Measurements from ENCODE around the gene P2RX2. TPM values are rescaled to one million over a fixed set of nuclear protein-coding genes. Genes with fewer than 3 reads are reported as not detected.

Gene P2RX2
- total and polyA plus RNA-seq, 2 experiments from 2014 or later, result 1.1 to 1.7 TPM

DNA sequence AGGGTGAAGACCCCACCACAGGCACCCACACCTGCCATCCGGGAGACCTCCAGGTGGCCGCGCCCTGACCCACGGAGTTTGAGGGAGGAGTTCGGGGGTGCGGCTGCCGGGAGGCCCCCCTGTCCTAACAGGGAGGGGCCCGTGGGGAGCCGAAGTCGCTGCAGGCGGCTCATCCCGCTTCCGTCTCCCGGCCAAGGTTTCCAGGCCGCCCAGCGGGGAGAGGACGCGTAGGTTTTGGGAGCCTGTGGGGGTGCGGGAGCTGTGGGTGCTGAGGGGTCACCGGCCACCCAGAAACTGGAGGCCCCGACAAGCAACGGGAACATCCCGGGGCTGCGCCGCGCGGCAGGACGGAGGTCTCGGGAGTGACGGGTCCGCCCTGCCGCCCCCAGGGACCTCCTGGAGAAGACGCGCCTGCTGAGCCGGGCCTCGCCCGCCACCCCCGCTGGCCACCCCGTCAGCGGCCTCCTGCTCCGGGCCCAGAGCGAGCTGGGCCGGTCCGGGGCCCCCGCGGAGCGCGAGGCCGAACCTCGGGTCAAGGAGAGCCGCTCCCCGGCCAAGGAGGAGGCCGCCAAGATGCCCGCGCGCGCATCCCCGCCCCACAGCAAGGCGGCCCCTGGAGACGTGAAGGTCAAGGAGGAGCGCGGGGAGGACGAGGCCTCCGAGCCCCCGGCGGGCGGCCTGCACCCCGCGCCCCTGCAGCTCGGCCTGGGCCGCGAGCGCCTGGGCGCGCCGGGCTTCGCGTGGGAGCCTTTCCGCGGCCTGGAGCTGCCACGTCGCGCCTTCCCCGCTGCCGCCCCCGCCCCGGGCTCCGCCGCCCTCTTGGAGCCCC is 35.8 kb upstream of the P2RX2 start:
- H3K4me3 Mint-ChIP-seq, result peak overlapping the region; percentile 52; the same call in 2 of the 3 replicates
- TF ChIP-seq JUNB (IDR thresholded peaks at IDR 0.05; ENCODE audit: unreplicated experiment) (no peak), ZNF114 (CRISPR knock-in tag; IDR thresholded peaks at IDR 0.05) (no peak), NANOG (IDR thresholded peaks at IDR 0.05; ENCODE audit: borderline replicate concordance) (no peak), POLR2AphosphoS5 (IDR thresholded peaks at IDR 0.05; ENCODE audit: low read depth) (no peak; the same call in 1 of the 2 replicates), EZH2 (IDR thresholded peaks at IDR 0.05; ENCODE audit: low read depth, unreplicated experiment) (no peak), ZNF331 (CRISPR knock-in tag; IDR thresholded peaks at IDR 0.05; ENCODE audit: low read depth) (no peak), CREB1 (CRISPR knock-in tag; IDR thresholded peaks at IDR 0.05; ENCODE audit: low read depth) (no peak), EZH2phosphoT487 (IDR thresholded peaks at IDR 0.05; ENCODE audit: unreplicated experiment) (no peak), STAT1 (IDR thresholded peaks at IDR 0.05; ENCODE audit: unreplicated experiment) (no peak)
- TF ChIP-seq, protein P1, sequence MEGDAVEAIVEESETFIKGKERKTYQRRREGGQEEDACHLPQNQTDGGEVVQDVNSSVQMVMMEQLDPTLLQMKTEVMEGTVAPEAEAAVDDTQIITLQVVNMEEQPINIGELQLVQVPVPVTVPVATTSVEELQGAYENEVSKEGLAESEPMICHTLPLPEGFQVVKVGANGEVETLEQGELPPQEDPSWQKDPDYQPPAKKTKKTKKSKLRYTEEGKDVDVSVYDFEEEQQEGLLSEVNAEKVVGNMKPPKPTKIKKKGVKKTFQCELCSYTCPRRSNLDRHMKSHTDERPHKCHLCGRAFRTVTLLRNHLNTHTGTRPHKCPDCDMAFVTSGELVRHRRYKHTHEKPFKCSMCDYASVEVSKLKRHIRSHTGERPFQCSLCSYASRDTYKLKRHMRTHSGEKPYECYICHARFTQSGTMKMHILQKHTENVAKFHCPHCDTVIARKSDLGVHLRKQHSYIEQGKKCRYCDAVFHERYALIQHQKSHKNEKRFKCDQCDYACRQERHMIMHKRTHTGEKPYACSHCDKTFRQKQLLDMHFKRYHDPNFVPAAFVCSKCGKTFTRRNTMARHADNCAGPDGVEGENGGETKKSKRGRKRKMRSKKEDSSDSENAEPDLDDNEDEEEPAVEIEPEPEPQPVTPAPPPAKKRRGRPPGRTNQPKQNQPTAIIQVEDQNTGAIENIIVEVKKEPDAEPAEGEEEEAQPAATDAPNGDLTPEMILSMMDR (conservative IDR thresholded peaks at IDR 0.05; ENCODE audit: low read depth in 2 of 2), result no peak
- TF ChIP-seq, protein P2, sequence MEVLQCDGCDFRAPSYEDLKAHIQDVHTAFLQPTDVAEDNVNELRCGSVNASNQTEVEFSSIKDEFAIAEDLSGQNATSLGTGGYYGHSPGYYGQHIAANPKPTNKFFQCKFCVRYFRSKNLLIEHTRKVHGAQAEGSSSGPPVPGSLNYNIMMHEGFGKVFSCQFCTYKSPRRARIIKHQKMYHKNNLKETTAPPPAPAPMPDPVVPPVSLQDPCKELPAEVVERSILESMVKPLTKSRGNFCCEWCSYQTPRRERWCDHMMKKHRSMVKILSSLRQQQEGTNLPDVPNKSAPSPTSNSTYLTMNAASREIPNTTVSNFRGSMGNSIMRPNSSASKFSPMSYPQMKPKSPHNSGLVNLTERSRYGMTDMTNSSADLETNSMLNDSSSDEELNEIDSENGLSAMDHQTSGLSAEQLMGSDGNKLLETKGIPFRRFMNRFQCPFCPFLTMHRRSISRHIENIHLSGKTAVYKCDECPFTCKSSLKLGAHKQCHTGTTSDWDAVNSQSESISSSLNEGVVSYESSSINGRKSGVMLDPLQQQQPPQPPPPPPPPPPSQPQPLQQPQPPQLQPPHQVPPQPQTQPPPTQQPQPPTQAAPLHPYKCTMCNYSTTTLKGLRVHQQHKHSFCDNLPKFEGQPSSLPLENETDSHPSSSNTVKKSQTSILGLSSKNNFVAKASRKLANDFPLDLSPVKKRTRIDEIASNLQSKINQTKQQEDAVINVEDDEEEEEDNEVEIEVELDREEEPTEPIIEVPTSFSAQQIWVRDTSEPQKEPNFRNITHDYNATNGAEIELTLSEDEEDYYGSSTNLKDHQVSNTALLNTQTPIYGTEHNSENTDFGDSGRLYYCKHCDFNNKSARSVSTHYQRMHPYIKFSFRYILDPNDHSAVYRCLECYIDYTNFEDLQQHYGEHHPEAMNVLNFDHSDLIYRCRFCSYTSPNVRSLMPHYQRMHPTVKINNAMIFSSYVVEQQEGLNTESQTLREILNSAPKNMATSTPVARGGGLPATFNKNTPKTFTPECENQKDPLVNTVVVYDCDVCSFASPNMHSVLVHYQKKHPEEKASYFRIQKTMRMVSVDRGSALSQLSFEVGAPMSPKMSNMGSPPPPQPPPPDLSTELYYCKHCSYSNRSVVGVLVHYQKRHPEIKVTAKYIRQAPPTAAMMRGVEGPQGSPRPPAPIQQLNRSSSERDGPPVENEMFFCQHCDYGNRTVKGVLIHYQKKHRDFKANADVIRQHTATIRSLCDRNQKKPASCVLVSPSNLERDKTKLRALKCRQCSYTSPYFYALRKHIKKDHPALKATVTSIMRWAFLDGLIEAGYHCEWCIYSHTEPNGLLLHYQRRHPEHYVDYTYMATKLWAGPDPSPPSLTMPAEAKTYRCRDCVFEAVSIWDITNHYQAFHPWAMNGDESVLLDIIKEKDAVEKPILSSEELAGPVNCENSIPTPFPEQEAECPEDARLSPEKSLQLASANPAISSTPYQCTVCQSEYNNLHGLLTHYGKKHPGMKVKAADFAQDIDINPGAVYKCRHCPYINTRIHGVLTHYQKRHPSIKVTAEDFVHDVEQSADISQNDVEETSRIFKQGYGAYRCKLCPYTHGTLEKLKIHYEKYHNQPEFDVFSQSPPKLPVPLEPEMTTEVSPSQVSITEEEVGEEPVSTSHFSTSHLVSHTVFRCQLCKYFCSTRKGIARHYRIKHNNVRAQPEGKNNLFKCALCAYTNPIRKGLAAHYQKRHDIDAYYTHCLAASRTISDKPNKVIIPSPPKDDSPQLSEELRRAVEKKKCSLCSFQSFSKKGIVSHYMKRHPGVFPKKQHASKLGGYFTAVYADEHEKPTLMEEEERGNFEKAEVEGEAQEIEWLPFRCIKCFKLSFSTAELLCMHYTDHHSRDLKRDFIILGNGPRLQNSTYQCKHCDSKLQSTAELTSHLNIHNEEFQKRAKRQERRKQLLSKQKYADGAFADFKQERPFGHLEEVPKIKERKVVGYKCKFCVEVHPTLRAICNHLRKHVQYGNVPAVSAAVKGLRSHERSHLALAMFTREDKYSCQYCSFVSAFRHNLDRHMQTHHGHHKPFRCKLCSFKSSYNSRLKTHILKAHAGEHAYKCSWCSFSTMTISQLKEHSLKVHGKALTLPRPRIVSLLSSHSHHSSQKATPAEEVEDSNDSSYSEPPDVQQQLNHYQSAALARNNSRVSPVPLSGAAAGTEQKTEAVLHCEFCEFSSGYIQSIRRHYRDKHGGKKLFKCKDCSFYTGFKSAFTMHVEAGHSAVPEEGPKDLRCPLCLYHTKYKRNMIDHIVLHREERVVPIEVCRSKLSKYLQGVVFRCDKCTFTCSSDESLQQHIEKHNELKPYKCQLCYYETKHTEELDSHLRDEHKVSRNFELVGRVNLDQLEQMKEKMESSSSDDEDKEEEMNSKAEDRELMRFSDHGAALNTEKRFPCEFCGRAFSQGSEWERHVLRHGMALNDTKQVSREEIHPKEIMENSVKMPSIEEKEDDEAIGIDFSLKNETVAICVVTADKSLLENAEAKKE (CRISPR knock-in tag; IDR thresholded peaks at IDR 0.05), result no peak
- TF ChIP-seq, protein P3, sequence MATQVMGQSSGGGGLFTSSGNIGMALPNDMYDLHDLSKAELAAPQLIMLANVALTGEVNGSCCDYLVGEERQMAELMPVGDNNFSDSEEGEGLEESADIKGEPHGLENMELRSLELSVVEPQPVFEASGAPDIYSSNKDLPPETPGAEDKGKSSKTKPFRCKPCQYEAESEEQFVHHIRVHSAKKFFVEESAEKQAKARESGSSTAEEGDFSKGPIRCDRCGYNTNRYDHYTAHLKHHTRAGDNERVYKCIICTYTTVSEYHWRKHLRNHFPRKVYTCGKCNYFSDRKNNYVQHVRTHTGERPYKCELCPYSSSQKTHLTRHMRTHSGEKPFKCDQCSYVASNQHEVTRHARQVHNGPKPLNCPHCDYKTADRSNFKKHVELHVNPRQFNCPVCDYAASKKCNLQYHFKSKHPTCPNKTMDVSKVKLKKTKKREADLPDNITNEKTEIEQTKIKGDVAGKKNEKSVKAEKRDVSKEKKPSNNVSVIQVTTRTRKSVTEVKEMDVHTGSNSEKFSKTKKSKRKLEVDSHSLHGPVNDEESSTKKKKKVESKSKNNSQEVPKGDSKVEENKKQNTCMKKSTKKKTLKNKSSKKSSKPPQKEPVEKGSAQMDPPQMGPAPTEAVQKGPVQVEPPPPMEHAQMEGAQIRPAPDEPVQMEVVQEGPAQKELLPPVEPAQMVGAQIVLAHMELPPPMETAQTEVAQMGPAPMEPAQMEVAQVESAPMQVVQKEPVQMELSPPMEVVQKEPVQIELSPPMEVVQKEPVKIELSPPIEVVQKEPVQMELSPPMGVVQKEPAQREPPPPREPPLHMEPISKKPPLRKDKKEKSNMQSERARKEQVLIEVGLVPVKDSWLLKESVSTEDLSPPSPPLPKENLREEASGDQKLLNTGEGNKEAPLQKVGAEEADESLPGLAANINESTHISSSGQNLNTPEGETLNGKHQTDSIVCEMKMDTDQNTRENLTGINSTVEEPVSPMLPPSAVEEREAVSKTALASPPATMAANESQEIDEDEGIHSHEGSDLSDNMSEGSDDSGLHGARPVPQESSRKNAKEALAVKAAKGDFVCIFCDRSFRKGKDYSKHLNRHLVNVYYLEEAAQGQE (IDR thresholded peaks at IDR 0.05; ENCODE audit: unreplicated experiment), result no peak
- TF ChIP-seq, protein P4, sequence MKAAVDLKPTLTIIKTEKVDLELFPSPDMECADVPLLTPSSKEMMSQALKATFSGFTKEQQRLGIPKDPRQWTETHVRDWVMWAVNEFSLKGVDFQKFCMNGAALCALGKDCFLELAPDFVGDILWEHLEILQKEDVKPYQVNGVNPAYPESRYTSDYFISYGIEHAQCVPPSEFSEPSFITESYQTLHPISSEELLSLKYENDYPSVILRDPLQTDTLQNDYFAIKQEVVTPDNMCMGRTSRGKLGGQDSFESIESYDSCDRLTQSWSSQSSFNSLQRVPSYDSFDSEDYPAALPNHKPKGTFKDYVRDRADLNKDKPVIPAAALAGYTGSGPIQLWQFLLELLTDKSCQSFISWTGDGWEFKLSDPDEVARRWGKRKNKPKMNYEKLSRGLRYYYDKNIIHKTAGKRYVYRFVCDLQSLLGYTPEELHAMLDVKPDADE (IDR thresholded peaks at IDR 0.05), result no peak
- H4K20me1 ChIP-seq (replicated peaks; ENCODE audit: insufficient read depth), result peaks cover 15% of the 10 kb centered on the region
- no peaks in the 10 kb centered on the region for H3K36me3 ChIP-seq (ENCODE audit: insufficient read depth)
- no peak overlapping the region for H3K27ac ChIP-seq (ENCODE audit: low read depth)
- peak overlapping the region; percentile 56 for H3K4me3 ChIP-seq
- H3K9me2 ChIP-seq (ENCODE audit: insufficient read depth), result no peaks in the 10 kb centered on the region
- H2AFZ ChIP-seq, result no peak overlapping the region
- H3K27ac Mint-ChIP-seq, result no peak overlapping the region
- peaks cover 17% of the 10 kb centered on the region for H3K36me3 Mint-ChIP-seq (ENCODE audit: low read depth)
- ATAC-seq, result peak; percentile 4
- DNase-seq (ENCODE audit: low spot score), result peak; percentile 43
- peaks cover 39% of the 10 kb centered on the region for H3K27me3 ChIP-seq (ENCODE audit: insufficient read depth)
- peaks cover 58% of the 10 kb centered on the region for H3K27me3 Mint-ChIP-seq (ENCODE audit: insufficient read depth, low read depth, poor library complexity)
- peak overlapping the region; percentile 90 for H3K4me2 ChIP-seq
- H3K79me2 ChIP-seq (replicated peaks; ENCODE audit: insufficient read depth), result no peaks in the 10 kb centered on the region
- peaks cover 3% of the 10 kb centered on the region; the same call in 1 of the 3 replicates for H3K9me3 Mint-ChIP-seq
- peaks cover 7% of the 10 kb centered on the region for H3K4me1 Mint-ChIP-seq
- peaks cover 7% of the 10 kb centered on the region for H3K4me1 ChIP-seq (ENCODE audit: insufficient read depth)
- peaks cover 17% of the 10 kb centered on the region for H3F3A ChIP-seq (replicated peaks; ENCODE audit: low read depth)
